GM18870 (cell line): ENCODE measurements around the gene PGM2.

ENCODE experiments used
- ATAC-seq: cut with Tn5 transposase; IDR thresholded peaks from one replicate; pipeline ENCODE4 v1.9.1; 2021; ENCODE audit warnings: moderate library complexity; ENCODE audit not compliant: unreplicated experiment

Gene PGM2

GRCh38 chr4:37896206-37896860 is 69.8 kb downstream of the PGM2 start:
- no peak for ATAC-seq

- ATAC-seq, result no peak
Observed at GRCh38 chr4:37902212-37902611, 75.7 kb downstream of the PGM2 start.

DNA sequence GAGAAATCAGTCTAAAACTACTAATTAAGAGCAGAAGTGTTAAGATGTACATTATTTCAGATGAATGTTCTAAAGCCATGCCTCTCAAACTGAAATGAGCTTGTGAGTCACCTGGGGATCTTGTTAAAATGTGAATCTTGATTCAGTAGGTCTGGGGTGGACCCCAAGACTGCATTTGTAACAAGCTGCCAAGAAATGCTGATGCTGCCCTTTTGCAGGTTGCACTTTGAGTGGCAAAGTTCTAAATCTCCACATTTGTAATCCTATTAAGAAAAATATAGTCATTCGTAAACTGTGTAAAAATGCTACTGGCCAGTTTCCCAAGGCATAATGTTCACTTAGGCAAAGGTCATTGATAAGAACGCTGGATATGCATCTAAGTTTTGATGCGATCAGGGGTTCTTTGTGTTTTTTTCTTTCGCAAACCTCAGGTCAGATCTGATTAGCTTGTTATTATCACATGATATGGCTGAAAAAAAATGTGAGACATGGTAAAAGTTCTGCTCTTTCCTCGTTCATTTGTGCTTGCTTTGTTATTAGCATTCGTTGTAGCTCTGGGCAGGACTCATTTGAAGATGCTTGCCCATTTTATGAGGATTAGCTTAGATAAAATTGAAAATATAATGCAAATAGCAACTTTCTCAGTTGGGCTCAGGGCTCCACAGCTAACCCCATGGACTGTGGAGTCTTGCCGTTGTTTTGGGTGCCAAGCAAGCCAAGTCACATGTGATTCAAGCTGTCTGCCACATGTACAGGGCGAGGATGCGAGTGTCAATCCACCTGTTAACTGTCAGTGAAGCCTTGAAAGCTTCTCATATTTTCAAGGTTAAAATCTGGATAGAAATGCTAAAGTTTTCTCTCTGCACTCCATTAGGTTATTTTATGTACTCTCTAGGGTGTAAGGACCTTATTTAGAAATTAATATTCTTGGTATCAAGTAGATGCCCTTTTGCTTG is 76.5 kb downstream of the PGM2 start:
- no peak for ATAC-seq

DNA sequence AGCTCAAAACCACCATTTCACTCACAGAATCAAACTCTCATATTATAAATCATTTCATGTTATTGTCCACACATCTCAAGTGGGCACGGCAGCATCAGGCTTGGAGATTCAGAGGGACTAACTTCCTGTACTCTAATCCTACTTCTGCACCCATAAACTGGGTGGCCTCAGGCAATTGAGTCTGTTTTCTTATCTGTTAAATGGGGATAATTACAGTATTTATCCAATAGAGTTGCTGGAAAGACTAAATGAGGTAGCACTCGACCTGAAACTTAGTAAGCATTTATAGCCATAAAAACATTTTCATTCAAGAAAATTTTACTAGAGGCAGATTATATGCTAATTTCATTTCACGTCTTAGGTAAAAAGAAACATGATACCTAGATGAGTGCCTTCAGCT is 77.4 kb downstream of the PGM2 start:
- no peak for ATAC-seq

- no peak for ATAC-seq
Observed at GRCh38 chr4:37904824-37905223, 78.3 kb downstream of the PGM2 start.

- no peak for ATAC-seq
Observed at GRCh38 chr4:37905533-37906169, 79.2 kb downstream of the PGM2 start.

- no peak for ATAC-seq
Observed at GRCh38 chr4:37908488-37909331, 82.2 kb downstream of the PGM2 start.

DNA sequence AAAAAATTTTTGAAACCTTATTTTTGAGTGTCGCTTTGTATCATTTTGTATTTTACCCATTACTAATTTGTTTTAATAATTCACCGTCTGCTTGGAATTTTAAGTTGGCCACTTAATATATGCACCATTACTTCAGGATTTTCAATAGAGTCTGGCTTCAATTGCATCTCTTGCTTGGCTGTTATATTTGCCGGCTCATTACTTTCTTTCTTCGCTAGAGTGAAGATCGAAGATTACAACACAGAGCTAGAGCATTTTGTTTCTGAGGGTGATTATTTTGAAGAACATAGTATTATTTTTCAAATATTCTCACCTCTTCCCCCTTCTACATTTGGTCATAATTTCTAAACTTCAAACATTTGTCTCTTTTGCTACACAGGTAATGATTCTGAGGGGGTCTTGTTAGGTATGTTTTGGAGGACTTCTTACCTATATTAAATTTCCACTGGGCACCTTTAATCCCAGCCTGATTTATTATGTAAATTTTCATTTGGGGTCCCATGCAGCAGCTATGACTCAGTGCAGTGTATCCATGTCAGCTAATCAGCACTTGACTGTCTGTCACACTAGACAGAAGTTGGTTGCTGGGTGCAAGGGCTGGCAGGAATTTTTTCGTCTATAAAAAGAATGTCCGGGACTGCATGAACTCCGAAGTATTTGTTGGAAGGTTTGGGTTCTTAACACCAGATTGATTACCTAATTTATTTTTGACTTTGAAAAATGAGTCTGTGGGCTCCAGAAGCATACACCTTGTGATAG is 83.0 kb downstream of the PGM2 start:
- no peak for ATAC-seq

DNA sequence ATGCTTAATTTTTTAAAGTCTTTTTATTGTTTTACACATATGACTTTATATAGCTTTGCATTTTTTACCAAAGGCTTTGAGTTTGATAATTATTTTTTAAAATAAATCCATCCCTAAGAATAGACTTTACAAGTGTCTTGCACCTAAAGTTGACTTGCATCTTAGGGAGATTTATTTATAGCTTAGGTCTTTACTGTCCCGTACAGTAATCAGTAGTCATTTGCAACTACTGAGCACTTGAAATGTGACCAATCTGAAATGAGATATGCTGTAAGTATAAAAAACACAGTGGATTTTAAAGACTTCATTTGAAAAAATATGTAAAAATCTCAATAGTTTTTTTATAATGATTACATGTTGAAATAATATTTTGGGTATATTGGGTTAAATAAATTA is 83.6 kb downstream of the PGM2 start:
- ATAC-seq, result no peak
